ENCODE measurements around the gene NDE1.

DNA sequence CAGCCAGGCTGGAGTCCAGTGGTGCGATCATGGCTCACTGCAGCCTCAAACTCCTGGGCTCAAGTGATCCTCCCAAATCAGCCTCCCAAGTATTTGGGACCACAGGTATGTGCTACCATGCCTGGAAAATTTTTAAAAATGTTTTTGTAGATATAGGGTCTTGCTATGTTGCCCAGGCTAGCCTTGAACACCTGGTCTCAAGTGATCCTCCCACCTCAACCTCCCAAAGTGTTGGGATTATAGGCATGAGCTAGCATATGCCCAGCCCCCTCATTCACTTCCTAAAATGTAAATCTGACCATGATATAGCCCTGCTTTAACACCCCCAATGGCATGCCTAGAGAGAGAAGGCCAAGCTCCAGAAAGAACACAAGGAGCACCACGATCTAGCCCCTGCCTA lies 98.6 kb downstream of the NDE1 start:
- no peak for TF ChIP-seq POLR2A (IDR thresholded peaks at IDR 0.05)
- no peak for TF ChIP-seq CTCF (IDR thresholded peaks at IDR 0.05)
